K562 (cell line): ENCODE data around the gene SPEM1. TPM values are rescaled to one million over a fixed set of nuclear protein-coding genes. Genes with fewer than 3 reads are reported as not detected.
A peak's percentile ranks its signal among the peaks of the same experiment; 100 is the strongest.

ENCODE experiments used
- BRD4 ChIP-seq: fragments of 200-600 bp; sonication (generic); IDR thresholded peaks from 2 replicates; pipeline ENCODE4 v1.6.1; 2017; ENCODE audit warnings: inconsistent platforms
- BRD9 ChIP-seq: fragments of 450-650 bp; IDR thresholded peaks from 2 replicates; pipeline ENCODE4 v1.6.1; 2018; ENCODE audit warnings: low read depth; ENCODE audit not compliant: partially characterized antibody
- CHD2 ChIP-seq: IDR thresholded peaks from 2 replicates; pipeline ENCODE4 v1.6.1; 2011; ENCODE audit warnings: low read depth, low read length
- CHD4 ChIP-seq: fragments of 200-600 bp; sonication (generic); IDR thresholded peaks from 3 replicates; pipeline ENCODE4 v1.6.1; 2012; ENCODE audit warnings: low read depth, mild to moderate bottlenecking, mixed read lengths, low read length, inconsistent platforms; ENCODE audit not compliant: insufficient read depth, insufficient replicate concordance, poor library complexity, severe bottlenecking
- DNMT1 ChIP-seq: fragments of 450-650 bp; IDR thresholded peaks from 2 replicates; pipeline ENCODE4 v1.6.1; 2016; ENCODE audit warnings: antibody characterized with exemption, mild to moderate bottlenecking
- ETV1 ChIP-seq: fragments of 450-650 bp; conservative IDR thresholded peaks from 2 replicates; pipeline ENCODE4 v1.6.1; 2016; ENCODE audit warnings: missing genetic modification characterization, control low read depth, low read depth, missing compliant biosample characterization
- KDM1A ChIP-seq, 2 experiments: fragments of 450-650 bp; IDR thresholded peaks; 2 replicates each; pipeline ENCODE4 v1.6.1; 2016; ENCODE audit warnings: mild to moderate bottlenecking in 2 of 2
- PBX2 ChIP-seq, 2 experiments: IDR thresholded peaks in 1 of 2; conservative IDR thresholded peaks in 1 of 2; 2 replicates each; pipeline ENCODE4 v1.6.1; 2016; ENCODE audit warnings: low read depth in 2 of 2, mild to moderate bottlenecking in 1 of 2, missing compliant biosample characterization in 1 of 2, missing genetic modification characterization in 1 of 2, moderate library complexity in 1 of 2
- PYGO2 ChIP-seq: fragments of 450-650 bp; IDR thresholded peaks from 2 replicates; pipeline ENCODE4 v1.6.1; 2016; ENCODE audit warnings: mild to moderate bottlenecking, missing genetic modification characterization, moderate library complexity, missing compliant biosample characterization
- RHOXF2B ChIP-seq: fragments of 250-450 bp; sonication (Bioruptor Pico); conservative IDR thresholded peaks from 2 replicates; pipeline ENCODE4 v1.5.1; 2021
- SRSF7 ChIP-seq: fragments of 200-400 bp; formaldehyde crosslinking; optimal IDR thresholded peaks from 2 replicates; pipeline ENCODE3; 2017; ENCODE audit warnings: mild to moderate bottlenecking, low read depth, low read length
- TAF1 ChIP-seq: IDR thresholded peaks from 2 replicates; pipeline ENCODE4 v1.6.1; 2011; ENCODE audit warnings: mild to moderate bottlenecking, low read length, moderate library complexity; ENCODE audit not compliant: insufficient read depth, control insufficient read depth, severe bottlenecking; ENCODE audit errors: extremely low read depth
- TBP ChIP-seq: optimal IDR thresholded peaks from 2 replicates; pipeline ENCODE3; 2011; ENCODE audit warnings: low read depth, low read length, improper control_type of control experiment
- TEAD2 ChIP-seq: fragments of 450-650 bp; IDR thresholded peaks from 2 replicates; pipeline ENCODE4 v1.6.1; 2016; ENCODE audit warnings: missing genetic modification characterization, control low read depth, missing compliant biosample characterization
- ZBTB7A ChIP-seq: IDR thresholded peaks from 2 replicates; pipeline ENCODE4 v1.6.1; 2011; ENCODE audit warnings: low read depth, mild to moderate bottlenecking, low read length, moderate library complexity, borderline replicate concordance; ENCODE audit not compliant: control insufficient read depth
- ZNF277 ChIP-seq: fragments of 250-450 bp; sonication (Bioruptor Pico); IDR thresholded peaks from 2 replicates; pipeline ENCODE4 v1.8.0; 2022; ENCODE audit warnings: inconsistent platforms, mild to moderate bottlenecking, moderate library complexity, borderline replicate concordance
- polyA plus RNA-seq, 8 experiments: library from polyadenylated mRNA; depleted of rRNA in 4 of 8; stranded (reverse) in 5 of 8; unstranded in 3 of 8; fragments of >200 nt; fragmentation: Nextera tagmentation in 2 of 8; fragmentation: Illumina TruSeq in 1 of 8; extraction: Ambion mirVana in 2 of 8; extraction: Trizol in 1 of 8; gene quantifications; 2 replicates each; pipeline versions ENCODE4 v1.2.1 to v1.2.3, GENCODE V29; 2011 to 2014; ENCODE audit warnings: inconsistent platforms in 1 of 8, missing spikeins in 1 of 8
- total RNA-seq, 7 experiments: library from RNA; depleted of rRNA in 6 of 7; stranded (reverse); fragments of >200 nt in 6 of 7; fragmentation: Illumina TruSeq in 2 of 7; extraction: Trizol in 2 of 7; gene quantifications; 2 replicates each; pipeline versions ENCODE4 v1.2.1 to v1.2.3, GENCODE V29; 2011 to 2021; ENCODE audit warnings: low replicate concordance in 1 of 7
- TF ChIP-seq, protein P1 (sequence below): fragments of 450-650 bp; formaldehyde crosslinking; IDR thresholded peaks from 2 replicates; pipeline ENCODE4 v1.4.0; 2022; ENCODE audit warnings: mild to moderate bottlenecking, moderate library complexity
- TF ChIP-seq, protein P2 (sequence below): sonication (generic); formaldehyde crosslinking; IDR thresholded peaks from 2 replicates; pipeline ENCODE4 v1.8.0; 2022; ENCODE audit warnings: mild to moderate bottlenecking, missing genetic modification reagents
- TF ChIP-seq, protein P3 (sequence below): sonication (generic); formaldehyde crosslinking; IDR thresholded peaks from 2 replicates; pipeline ENCODE4 v1.9.0; 2022; ENCODE audit warnings: mild to moderate bottlenecking, missing genetic modification reagents

Gene SPEM1
- total and polyA plus RNA-seq, 9 of the 15 experiments (the other 6 are each of a cell fraction or from before 2014, with no cell fraction given), result not detected

GRCh38 chr17:7435676-7436555 is 15.8 kb downstream of the SPEM1 start (continued):
- TF ChIP-seq ZBTB7A (peak; percentile 89), RHOXF2B (no peak), DNMT1 (no peak), PBX2 (CRISPR knock-in tag; IDR thresholded peaks at IDR 0.05; ENCODE audit: low read depth) (no peak), PBX2 (tag; conservative IDR thresholded peaks at IDR 0.05; ENCODE audit: low read depth) (no peak), TAF1 (no peak), TBP (no peak), ETV1 (tag) (no peak), CHD2 (no peak), BRD4 (no peak), BRD9 (no peak), TEAD2 (tag) (no peak), SRSF7 (no peak), PYGO2 (tag) (no peak), ZNF277 (CRISPR knock-in tag) (no peak), KDM1A (IDR thresholded peaks at IDR 0.05) (no peak), CHD4 (no peak)
- TF ChIP-seq, protein P1, sequence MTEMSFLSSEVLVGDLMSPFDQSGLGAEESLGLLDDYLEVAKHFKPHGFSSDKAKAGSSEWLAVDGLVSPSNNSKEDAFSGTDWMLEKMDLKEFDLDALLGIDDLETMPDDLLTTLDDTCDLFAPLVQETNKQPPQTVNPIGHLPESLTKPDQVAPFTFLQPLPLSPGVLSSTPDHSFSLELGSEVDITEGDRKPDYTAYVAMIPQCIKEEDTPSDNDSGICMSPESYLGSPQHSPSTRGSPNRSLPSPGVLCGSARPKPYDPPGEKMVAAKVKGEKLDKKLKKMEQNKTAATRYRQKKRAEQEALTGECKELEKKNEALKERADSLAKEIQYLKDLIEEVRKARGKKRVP, result no peak
- TF ChIP-seq, protein P2, sequence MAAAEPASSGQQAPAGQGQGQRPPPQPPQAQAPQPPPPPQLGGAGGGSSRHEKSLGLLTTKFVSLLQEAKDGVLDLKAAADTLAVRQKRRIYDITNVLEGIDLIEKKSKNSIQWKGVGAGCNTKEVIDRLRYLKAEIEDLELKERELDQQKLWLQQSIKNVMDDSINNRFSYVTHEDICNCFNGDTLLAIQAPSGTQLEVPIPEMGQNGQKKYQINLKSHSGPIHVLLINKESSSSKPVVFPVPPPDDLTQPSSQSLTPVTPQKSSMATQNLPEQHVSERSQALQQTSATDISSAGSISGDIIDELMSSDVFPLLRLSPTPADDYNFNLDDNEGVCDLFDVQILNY (CRISPR knock-in tag), result no peak
- TF ChIP-seq, protein P3, sequence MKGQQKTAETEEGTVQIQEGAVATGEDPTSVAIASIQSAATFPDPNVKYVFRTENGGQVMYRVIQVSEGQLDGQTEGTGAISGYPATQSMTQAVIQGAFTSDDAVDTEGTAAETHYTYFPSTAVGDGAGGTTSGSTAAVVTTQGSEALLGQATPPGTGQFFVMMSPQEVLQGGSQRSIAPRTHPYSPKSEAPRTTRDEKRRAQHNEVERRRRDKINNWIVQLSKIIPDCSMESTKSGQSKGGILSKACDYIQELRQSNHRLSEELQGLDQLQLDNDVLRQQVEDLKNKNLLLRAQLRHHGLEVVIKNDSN (CRISPR knock-in tag), result no peak
